SK-N-MC (cell line): Measurements from ENCODE around the gene HELB.
"Not testable (repeated sequence)": the region's sequence is repeated elsewhere in the genome, so short reads cannot be mapped to it uniquely, and the experiment has no call there.

Experiments used
- EZH2 ChIP-seq: fragments of 200-600 bp; sonication (generic); IDR thresholded peaks from one replicate; pipeline ENCODE4 v1.6.1; 2017; ENCODE audit warnings: antibody characterized with exemption
- POLR2AphosphoS5 ChIP-seq: IDR thresholded peaks from 2 replicates; pipeline ENCODE4 v1.6.1; 2012; ENCODE audit warnings: mild to moderate bottlenecking, low read depth, low read length, borderline replicate concordance

- not testable (repeated sequence) for TF ChIP-seq POLR2AphosphoS5, EZH2
Measured at GRCh38 chr12:66303316-66303804, 1.1 kb downstream of the HELB start.
